Measurements from ENCODE around the gene STARD3. TPM values are rescaled to one million over a fixed set of nuclear protein-coding genes. Genes with fewer than 3 reads are reported as not detected.

The STARD3 gene
- total and polyA plus RNA-seq, 2 of the 13 experiments (the other 11 are each of a cell fraction or from before 2014, with no cell fraction given) = 34.6 to 100 TPM

DNA sequence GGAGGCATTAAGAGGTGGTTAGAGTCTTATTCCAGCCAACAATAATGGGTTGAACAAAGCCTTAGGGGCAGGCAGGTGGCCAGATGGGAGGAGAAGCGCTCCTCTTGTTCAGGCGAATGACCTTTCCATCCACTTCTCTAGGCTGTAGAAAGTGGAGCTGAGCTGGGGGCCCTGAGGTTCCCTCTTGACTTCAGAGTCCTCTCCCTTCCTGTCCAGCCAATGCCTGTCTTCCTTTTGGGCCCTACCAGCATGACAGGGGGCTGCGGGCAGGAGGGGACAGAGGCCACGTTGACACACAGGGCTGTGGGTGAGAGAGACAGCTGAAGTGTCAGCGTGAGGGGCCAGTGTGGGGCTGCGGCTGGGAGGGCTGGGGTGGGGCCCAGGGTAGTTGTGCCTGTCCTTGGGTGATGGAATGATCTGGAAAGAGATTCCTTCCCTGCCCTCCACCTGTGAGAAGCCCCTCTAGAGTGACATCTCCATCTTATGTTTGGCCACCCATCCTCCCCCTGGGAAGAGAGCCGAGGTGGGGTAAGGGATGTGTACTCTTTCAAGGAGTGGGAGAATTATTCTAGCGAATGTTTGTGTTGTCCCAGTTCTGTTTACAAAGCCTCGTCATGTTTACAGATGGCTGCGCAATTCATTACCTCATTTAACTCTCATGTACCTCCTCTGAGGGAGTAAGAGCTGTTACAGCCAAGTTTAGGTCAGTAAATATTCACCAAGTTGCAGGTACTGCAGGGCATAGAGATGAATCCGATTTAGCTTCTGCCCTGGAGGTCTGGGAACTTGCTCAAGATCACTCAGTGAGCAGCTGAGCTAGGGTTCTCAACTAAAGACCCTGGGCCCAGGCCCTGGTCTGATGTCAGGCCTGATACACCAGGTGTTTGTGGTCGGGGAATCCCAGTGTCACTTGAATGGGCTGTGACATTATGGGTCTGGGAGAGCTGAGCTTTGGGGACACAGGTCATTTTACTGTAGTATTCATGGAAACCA, 66.3 kb downstream of the STARD3 start (continued):
- TF ChIP-seq ZSCAN5A (CRISPR knock-in tag; IDR thresholded peaks at IDR 0.05; ENCODE audit: borderline replicate concordance) = 0 out of 2 replicates have a peak, but pooled peaks have one; percentile 61
- TF ChIP-seq SNAI1 (CRISPR knock-in tag; IDR thresholded peaks at IDR 0.05; ENCODE audit: borderline replicate concordance) = no peak
- TF ChIP-seq, protein P1, sequence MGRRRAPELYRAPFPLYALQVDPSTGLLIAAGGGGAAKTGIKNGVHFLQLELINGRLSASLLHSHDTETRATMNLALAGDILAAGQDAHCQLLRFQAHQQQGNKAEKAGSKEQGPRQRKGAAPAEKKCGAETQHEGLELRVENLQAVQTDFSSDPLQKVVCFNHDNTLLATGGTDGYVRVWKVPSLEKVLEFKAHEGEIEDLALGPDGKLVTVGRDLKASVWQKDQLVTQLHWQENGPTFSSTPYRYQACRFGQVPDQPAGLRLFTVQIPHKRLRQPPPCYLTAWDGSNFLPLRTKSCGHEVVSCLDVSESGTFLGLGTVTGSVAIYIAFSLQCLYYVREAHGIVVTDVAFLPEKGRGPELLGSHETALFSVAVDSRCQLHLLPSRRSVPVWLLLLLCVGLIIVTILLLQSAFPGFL (CRISPR knock-in tag; IDR thresholded peaks at IDR 0.05) = no peak
- TF ChIP-seq FOSL2 (CRISPR knock-in tag; IDR thresholded peaks at IDR 0.05) = peak; percentile 70
- peak; percentile 65 for TF ChIP-seq ZNF18 (CRISPR knock-in tag; IDR thresholded peaks at IDR 0.05; ENCODE audit: insufficient replicate concordance)
- TF ChIP-seq ZNF275 (CRISPR knock-in tag; IDR thresholded peaks at IDR 0.05; ENCODE audit: borderline replicate concordance) = no peak
- peak in 1 of 2 experiments; percentile 30; a peak in 1 of 4 replicates for TF ChIP-seq REST (IDR thresholded peaks at IDR 0.05; ENCODE audit: borderline replicate concordance in 1 of 2, low read depth in 1 of 2, low read length in 2 of 2)
- TF ChIP-seq RXRB (CRISPR knock-in tag; IDR thresholded peaks at IDR 0.05; ENCODE audit: borderline replicate concordance) = peak; percentile 67
- no peak for TF ChIP-seq RFXANK (CRISPR knock-in tag; IDR thresholded peaks at IDR 0.05)
- no peak for TF ChIP-seq SRSF1 (optimal IDR thresholded peaks at IDR 0.05; ENCODE audit: low read depth, low read length)
- TF ChIP-seq ZBTB8A (CRISPR knock-in tag; IDR thresholded peaks at IDR 0.05; ENCODE audit: borderline replicate concordance, low read depth) = 0 out of 2 replicates have a peak, but pooled peaks have one; percentile 47
- 0 out of 2 replicates have a peak, but pooled peaks have one; percentile 22 for TF ChIP-seq ATF7-NPFF (CRISPR knock-in tag; IDR thresholded peaks at IDR 0.05; ENCODE audit: low read depth)
- TF ChIP-seq JUND (CRISPR knock-in tag; IDR thresholded peaks at IDR 0.05) = no peak
- no peak; the same call in 1 of the 2 replicates for TF ChIP-seq ZNF264 (CRISPR knock-in tag; IDR thresholded peaks at IDR 0.05)
- TF ChIP-seq GLI4 (CRISPR knock-in tag; IDR thresholded peaks at IDR 0.05; ENCODE audit: borderline replicate concordance) = peak; percentile 51; the same call in 1 of the 2 replicates
- TF ChIP-seq ZNF724P (CRISPR knock-in tag; IDR thresholded peaks at IDR 0.05; ENCODE audit: borderline replicate concordance) = peak; percentile 51; the same call in 1 of the 2 replicates
- no peak for TF ChIP-seq KLF6 (CRISPR knock-in tag; IDR thresholded peaks at IDR 0.05)
- 0 out of 2 replicates have a peak, but pooled peaks have one; percentile 32 for TF ChIP-seq ZNF644 (CRISPR knock-in tag; IDR thresholded peaks at IDR 0.05; ENCODE audit: low read depth)

All from HepG2 (cell line).